ENCODE results near the gene CCT4.
"Not testable (repeated sequence)": the region's sequence is repeated elsewhere in the genome, so short reads cannot be mapped to it uniquely, and the experiment has no call there.

Gene CCT4

GRCh38 chr2:61885896-61886603, 2.4 kb downstream of the CCT4 start:
- no peak for DNase-seq
- intact Hi-C loops (cut with DNase I), result loop anchor here (2.0 to 10.0 kb wide), 2 partner anchors 31 to 351 kb away; partner anchors contain the start of genes FAM161A and XPO1

GRCh38 chr2:61882850-61883249, 5.6 kb downstream of the CCT4 start:
- no peak for DNase-seq
- intact Hi-C loops (cut with DNase I), result loop anchor here (10.0 kb wide), 1 partner anchor 348 kb away; the partner anchor contains the start of gene XPO1

- intact Hi-C loops (cut with DNase I); DNase-seq: not testable (repeated sequence)
Measured at GRCh38 chr2:61879351-61879750, 9.1 kb downstream of the CCT4 start.

- intact Hi-C loops (cut with DNase I), result no loop called here
- DNase-seq, result no peak
Measured at GRCh38 chr2:61878761-61879160, 9.7 kb downstream of the CCT4 start.

- intact Hi-C loops (cut with DNase I), result no loop called here
- DNase-seq, result no peak
Measured at GRCh38 chr2:61877571-61878245, 10.7 kb downstream of the CCT4 start.

- intact Hi-C loops (cut with DNase I), result no loop called here
- no peak for DNase-seq
Measured at GRCh38 chr2:61876400-61876799, 12.1 kb downstream of the CCT4 start.

- DNase-seq; intact Hi-C loops (cut with DNase I): not testable (repeated sequence)
Measured at GRCh38 chr2:61866482-61867089, 21.9 kb downstream of the CCT4 start.

GRCh38 chr2:61862085-61862484, 26.4 kb downstream of the CCT4 start:
- intact Hi-C loops (cut with DNase I), result no loop called here
- peak in 1 of 42 donors; percentile 7 for DNase-seq

GRCh38 chr2:61857224-61857623, 31.2 kb downstream of the CCT4 start:
- intact Hi-C loops (cut with DNase I), result no loop called here
- DNase-seq, result peak in 1 of 42 donors; percentile 3

- intact Hi-C loops (cut with DNase I), result loop anchor here (2.0 kb wide), 1 partner anchor 32 kb away; no protein-coding TSS in a partner anchor
- DNase-seq, result peak in 28 of 42 donors; percentile 2 to 56 (median 30)
Measured at GRCh38 chr2:61855318-61855613, 33.2 kb downstream of the CCT4 start.

GRCh38 chr2:61854564-61855317, 33.7 kb downstream of the CCT4 start:
- DNase-seq, result peak in 41 of 42 donors; percentile 45 to 99 (median 94)
- intact Hi-C loops (cut with DNase I), result loop anchor here (2.0 kb wide), 1 partner anchor 32 kb away; no protein-coding TSS in a partner anchor

GRCh38 chr2:61853847-61854563, 34.5 kb downstream of the CCT4 start, which contains the start of gene FAM161A:
TSS of gene FAM161A (minus strand) at chr2:61854060. CDS start at chr2:61854041, 19 bp downstream.
- peak; percentile 84 to 96 (median 92) for DNase-seq
- intact Hi-C loops (cut with DNase I), result loop anchor here (2.0 kb wide), 1 partner anchor 33 kb away; no protein-coding TSS in a partner anchor

- peak in 22 of 42 donors; percentile 4 to 88 (median 68) for DNase-seq
- intact Hi-C loops (cut with DNase I), result no loop called here
Measured at GRCh38 chr2:61853086-61853846, 35.2 kb downstream of the CCT4 start.

- intact Hi-C loops (cut with DNase I); DNase-seq: not testable (repeated sequence)
Measured at GRCh38 chr2:61851270-61851669, 37.2 kb downstream of the CCT4 start.

GRCh38 chr2:61845320-61845719, 43.1 kb downstream of the CCT4 start:
- intact Hi-C loops (cut with DNase I), result no loop called here
- no peak for DNase-seq

GRCh38 chr2:61841286-61841685, 47.2 kb downstream of the CCT4 start:
- no peak for DNase-seq
- intact Hi-C loops (cut with DNase I), result no loop called here

GRCh38 chr2:61834893-61835292, 53.6 kb downstream of the CCT4 start:
- intact Hi-C loops (cut with DNase I), result no loop called here
- peak in 1 of 42 donors; percentile 13 for DNase-seq

GRCh38 chr2:61833971-61834370, 54.5 kb downstream of the CCT4 start:
- DNase-seq, result no peak
- intact Hi-C loops (cut with DNase I), result no loop called here

Data from head of caudate nucleus (tissue), 42 donors.